GM21528 (cell line): ENCODE measurements around the gene PPA1.
"Not testable (repeated sequence)": the region's sequence is repeated elsewhere in the genome, so short reads cannot be mapped to it uniquely, and the experiment has no call there.

ENCODE experiments used
- ATAC-seq: cut with Tn5 transposase; IDR thresholded peaks from one replicate; pipeline ENCODE4 v1.9.1; 2021; ENCODE audit warnings: mild to moderate bottlenecking, moderate library complexity; ENCODE audit not compliant: unreplicated experiment, low FRiP score

PPA1 gene

GRCh38 chr10:70175516-70175915, 57.7 kb downstream of the PPA1 start:
- no peak for ATAC-seq

- no peak for ATAC-seq
These were observed 59.0 kb downstream of the PPA1 start for GRCh38 chr10:70174058-70174741.

GRCh38 chr10:70169649-70170364, 63.4 kb downstream of the PPA1 start:
- peak; percentile 15 for ATAC-seq

GRCh38 chr10:70169011-70169410, 64.2 kb downstream of the PPA1 start:
- ATAC-seq, result no peak

- ATAC-seq, result no peak
These were observed 66.0 kb downstream of the PPA1 start for GRCh38 chr10:70167246-70167645.

GRCh38 chr10:70166394-70166793, 66.8 kb downstream of the PPA1 start:
- no peak for ATAC-seq

- ATAC-seq, result no peak
These were observed 69.1 kb downstream of the PPA1 start for GRCh38 chr10:70164163-70164562.

- ATAC-seq, result no peak
These were observed 69.8 kb downstream of the PPA1 start for GRCh38 chr10:70163448-70163847.

- ATAC-seq, result peak; percentile 78
These were observed 70.4 kb downstream of the PPA1 start for GRCh38 chr10:70162892-70163201.

- ATAC-seq, result peak; percentile 14
These were observed 70.9 kb downstream of the PPA1 start for GRCh38 chr10:70162151-70162891.

- no peak for ATAC-seq
These were observed 72.4 kb downstream of the PPA1 start for GRCh38 chr10:70160798-70161197.

- ATAC-seq, result not testable (repeated sequence)
These were observed 73.9 kb downstream of the PPA1 start for GRCh38 chr10:70159366-70159765.

GRCh38 chr10:70158113-70158512, 75.1 kb downstream of the PPA1 start:
- ATAC-seq, result no peak

GRCh38 chr10:70155255-70155838, 77.9 kb downstream of the PPA1 start:
- ATAC-seq, result no peak
